Inferior parietal cortex (tissue), 1 donor: Measurements from ENCODE around the gene UBTD2.
"Not testable (repeated sequence)": the region's sequence is repeated elsewhere in the genome, so short reads cannot be mapped to it uniquely, and the experiment has no call there.

Experiments
- DNase-seq: peaks from one replicate; pipeline ENCODE4 v3.0.0-alpha.2; 2016; ENCODE audit errors: extremely low spot score

The UBTD2 gene

DNA sequence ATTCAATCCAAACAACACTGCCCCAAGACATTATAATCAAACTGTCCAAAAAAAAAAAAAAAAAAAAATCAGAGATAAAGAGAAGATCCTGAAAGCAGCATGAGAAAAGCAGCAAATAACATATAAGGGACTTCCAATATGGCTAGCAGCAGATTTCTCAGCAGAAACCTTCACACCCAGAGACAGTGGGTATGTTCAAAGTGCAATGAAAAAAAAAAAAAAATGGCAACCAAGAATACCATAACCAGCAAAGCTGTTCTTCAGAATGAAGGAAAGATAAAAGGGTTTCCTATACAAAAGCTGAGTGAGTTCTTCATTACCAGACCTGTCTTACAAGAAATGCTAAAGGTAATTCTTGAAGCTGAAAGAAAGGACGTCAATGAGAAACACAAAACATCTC, 32.1 kb downstream of the UBTD2 start:
- no peak for DNase-seq

DNA sequence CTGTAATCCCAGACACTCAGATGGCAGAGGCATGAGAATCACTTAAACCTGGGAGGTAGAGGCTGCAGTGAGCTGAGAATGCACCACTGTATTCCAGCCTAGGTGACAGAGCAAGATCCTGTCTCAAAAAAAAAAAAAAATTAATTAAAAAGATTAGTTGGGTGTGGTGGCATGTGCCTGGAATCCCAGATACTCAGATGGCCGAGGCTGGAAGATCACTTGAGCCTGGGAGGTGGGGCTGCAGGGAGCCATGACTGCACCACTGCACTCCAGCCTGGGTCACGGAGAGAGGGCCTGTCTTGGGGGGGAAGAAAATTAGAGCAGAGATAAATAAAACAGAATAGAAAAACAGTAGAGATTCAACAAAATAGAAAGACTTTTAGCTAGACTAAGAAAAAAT, 34.9 kb downstream of the UBTD2 start:
- no peak for DNase-seq

DNA sequence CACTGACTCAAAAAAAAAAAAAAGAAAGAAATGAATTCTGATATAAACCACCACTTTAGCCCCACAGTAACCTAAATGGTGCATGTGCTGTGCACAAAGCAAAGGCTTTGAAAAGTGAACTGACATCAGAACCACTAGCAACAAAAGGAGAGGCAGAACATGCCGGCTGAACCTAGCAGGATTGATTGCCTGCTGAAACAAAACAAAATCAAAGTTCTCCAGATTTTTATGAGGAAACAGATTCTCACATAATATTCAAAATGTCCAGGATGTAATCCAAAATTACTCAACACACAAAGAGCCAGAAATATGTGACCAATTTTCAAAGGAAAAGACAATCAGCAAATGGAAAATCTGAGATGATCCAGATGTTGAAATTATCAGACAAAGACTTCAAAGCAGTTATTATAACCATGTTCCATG, 37.9 kb downstream of the UBTD2 start:
- no peak for DNase-seq

DNA sequence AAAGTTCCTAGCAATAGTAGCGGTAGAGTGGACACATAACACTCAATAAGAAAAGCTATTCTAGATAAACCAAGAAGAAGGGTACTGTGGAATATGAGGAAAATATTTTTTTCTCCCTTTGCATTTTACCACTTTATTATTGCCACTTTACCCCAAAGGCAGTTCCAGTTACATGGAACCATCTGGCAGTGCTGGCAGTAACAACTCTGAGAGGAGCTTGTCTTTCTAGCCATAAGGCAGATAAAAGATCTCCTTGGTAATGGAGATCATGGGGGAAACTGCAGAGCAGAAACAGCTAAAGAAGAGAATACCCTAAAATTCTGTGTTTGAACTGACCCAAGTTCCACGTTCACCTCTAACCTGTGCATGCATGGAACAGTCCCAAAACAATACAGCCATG, 38.5 kb downstream of the UBTD2 start:
- no peak for DNase-seq

DNA sequence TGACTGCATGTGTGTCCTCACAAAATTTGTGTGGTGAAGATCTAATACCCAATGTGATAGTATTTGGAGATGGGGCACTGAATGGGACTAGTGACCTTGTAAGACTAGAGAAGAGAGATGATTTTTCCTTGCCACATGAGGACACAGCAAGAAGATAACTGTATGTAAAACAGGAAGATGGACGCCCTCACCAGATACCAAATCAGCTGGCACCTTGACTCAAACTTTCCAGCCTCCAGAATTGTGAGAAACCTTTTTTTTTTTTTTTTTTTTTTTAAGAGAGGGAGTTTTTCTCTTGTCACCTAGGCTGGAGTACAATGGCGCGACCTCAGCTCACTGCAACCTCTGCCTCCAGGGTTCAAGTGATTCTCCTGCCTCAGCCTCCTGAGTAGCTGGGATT, 40.3 kb downstream of the UBTD2 start:
- no peak for DNase-seq

DNA sequence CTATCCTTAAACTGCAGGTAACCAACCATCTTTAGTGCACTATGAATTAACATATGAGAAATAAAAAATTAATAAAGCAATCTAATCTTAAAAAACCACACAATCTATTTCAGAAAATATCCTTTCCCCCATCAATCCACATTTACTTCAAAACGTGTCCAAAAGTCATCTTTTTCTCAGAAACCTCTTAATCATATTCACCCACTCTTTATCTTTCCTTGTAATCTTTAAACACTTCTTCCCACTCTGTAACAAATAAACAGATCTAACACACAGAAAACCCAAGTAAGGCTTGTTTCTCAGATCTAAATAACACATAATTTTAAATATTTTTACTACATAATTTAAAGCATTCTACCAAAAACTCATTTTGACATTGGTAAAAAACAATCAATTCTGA, 45.2 kb downstream of the UBTD2 start:
- DNase-seq, result no peak

DNA sequence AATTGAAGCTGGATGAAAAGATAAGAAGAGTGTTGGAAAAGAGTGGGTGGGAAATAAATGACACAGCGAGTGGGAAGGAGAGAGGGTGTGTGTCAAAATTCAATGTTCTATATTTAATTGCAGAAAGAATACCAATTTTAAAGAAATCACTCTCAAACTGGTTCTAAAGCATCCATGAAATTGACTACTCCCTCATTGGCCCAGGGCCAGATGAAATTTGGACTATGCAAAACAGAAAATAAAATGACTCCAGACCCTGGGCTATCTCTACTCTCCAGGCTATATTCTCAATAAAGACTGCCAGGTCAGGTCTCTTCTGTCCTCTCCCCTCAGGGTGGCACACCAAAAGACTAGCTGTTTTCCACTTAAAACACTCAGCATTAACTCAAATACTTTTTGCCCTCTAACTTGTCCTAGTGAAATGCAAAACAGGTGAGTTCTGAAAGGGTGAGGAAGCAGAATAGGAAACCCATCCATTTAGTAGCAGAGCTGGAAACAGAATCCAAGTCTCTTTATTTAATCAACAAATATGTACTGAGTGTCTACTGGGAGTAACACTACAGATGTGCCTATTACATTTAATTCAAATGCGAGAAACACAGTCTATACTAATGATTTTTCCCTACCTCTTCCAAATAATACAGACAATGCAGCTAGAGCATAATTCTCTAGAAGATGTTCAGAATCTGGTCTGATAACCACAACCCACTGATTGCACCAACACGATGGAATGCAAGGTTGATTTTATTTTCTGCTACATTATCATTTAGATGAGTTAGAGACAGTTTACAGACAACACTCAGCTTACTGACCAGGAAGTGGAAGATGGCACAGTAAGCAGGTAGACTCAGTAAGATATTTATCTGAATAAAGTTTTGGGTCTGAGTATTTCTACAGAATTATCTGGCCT, 47.5 kb downstream of the UBTD2 start:
- no peak for DNase-seq

DNA sequence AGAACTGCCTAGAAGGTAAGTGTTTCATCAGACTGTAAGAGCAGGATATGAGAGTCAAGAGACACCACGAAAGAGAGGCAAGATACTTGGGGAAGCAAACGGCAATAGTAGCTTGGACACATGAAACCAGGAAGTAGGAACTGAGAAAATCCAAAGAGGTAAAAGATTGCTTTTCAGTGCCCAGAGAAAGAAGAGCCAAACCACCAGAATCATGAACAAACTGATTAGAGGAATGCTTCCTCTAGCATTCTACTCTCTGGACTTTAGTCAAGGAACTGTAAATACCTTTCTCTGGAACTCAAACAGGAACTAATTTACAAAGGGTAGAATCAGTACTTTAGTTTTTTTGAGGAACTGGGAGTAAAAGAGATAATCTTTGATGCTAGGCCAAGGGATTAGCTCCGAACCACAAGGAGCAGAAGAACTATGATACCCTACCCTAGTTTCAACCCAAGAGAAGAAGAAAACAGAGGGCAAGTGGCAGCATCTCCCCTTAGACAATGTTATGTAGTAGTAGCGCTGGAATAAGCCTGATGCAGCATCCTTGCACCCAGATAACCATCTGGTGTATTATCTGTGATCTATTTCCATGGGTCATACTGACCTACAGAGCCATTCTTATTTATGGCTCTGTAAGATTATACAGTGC, 48.3 kb downstream of the UBTD2 start:
- no peak for DNase-seq

DNA sequence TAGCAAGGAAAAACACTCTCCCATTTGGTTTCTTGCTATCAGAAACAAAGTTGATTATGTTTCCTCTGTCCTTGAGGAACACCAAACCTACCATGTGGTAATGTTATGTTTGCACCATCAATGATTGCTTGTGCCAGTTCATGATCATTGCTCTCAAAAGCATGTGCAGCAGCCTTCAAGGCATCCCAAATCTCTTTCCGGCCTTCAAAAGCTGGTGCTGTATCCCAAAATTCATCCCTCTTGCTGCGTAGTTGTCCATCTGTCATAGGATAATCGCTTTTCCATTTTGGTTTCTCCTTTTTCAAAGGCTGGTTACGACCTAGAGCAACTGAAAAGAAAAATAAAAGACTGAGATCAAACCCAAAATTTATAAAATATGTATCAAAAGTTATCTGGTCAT, 49.5 kb downstream of the UBTD2 start:
- DNase-seq, result no peak

DNA sequence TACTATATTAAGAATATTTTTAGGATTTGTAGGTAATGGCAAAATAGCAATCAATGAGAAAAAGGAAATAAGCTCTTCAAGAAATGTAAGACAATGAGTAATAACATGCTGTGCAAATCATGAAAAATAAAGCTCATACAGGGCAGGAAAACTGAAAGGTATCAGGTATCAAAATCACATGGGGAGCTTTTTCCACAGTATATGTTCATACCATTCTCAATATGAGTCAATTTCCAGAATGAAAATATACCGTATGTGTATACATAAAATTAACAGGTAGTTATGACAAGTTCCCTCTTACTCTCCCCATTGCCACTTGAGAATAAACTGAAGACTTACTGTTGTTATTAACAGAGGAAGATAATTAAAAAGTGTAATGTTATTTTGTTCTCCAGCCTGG, 53.7 kb downstream of the UBTD2 start:
- DNase-seq, result no peak

DNA sequence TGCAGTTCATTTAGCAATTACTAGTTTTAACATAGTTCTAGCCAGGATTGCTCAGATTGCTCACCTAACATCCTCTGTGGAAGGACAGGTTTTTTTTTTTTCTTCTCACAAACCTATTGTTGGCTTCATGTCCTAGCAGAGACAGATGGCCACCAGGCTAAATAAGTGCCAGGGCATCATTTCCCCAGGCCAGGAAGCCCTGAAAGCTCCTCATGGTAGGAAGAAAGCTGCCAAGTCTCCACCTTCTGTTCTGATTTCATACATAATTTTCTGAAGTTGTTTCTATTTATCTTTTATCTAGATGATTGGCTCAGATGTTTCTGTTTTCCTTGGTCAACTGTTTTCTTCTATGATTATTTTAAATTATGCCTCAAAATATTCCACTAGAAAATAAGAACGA, 58.6 kb downstream of the UBTD2 start:
- DNase-seq, result no peak

DNA sequence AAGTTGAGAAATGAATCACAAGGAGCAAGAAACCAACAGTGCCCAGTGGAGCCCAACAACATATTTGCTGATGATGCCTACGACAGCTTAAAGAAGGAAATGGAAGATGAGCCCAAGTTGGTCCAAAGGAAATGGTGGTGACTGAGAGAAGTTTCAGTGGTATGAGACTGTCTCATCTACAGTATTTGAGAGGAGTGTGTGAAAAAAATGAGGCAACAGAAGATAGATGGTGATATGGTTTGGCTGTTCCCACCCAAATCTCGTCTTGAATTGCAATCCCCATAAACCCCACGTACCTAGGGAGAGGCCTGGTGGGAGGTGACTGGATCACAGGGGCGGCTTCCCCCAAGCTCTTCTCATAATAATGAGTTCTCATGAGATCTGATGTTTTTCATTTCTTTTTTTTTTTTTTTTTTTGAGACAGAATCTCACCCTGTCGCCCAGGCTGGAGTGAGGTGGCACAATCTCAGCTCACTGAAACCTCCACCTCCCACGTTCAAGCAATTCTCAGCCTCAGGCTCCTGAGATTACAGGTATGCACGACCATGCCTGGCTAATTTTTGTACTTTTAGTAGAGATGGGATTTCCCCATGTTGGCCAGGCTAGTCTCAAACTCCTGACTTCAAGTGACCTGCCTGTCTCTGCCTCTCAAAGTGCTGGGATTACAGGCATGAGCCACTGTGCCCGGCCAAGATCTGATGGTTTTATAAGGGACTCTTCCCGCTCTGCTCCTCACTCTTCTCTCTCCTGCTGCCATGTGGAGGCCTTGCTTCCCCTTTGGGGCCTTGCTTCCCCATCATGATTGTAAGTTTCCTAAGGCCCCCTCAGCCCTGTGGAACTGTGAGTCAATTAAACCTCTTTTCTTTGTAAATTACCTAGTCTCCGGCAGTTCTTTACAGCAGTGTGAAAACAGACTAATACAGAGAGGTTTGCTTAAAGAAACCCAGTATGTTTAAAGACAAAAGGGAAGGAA, 59.4 kb downstream of the UBTD2 start:
- no peak for DNase-seq

DNA sequence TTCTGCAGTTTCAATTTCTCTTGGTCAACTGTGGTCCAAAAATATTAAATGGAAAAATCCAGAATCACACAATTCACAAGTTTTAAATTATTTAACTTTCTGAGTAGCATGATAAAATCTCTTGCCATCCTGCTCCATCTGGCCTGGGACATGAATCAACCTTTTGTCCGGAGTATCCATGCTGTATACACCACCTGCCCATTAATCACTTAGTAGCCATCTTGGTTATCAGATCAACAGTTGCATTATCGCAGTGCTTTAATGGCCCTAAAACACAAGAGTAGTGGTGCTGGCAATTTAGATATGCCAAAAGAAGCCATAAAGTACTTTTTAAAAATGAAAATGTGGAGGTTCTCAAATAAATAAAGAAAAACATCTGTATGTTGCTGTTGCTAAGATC, 64.3 kb downstream of the UBTD2 start:
- no peak for DNase-seq

DNA sequence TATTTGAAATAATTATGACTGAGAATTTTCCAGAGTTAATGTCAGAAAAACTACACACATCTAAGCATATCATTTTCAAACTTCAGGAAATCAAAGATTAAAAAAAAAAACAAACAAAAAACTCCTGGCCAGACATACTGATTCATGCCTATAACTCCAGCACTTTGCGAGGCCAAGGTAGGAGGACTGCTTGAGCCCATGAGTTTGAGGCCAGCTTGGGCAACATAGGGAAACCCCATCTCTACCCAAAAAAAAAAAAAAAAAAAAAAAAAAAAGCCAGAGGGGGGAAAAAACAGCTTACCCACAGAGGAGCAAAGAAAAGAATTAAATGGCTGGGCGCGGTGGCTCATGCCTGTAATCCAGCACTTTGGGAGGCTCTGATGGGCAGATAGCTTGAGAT, 67.2 kb downstream of the UBTD2 start:
- DNase-seq, result no peak

DNA sequence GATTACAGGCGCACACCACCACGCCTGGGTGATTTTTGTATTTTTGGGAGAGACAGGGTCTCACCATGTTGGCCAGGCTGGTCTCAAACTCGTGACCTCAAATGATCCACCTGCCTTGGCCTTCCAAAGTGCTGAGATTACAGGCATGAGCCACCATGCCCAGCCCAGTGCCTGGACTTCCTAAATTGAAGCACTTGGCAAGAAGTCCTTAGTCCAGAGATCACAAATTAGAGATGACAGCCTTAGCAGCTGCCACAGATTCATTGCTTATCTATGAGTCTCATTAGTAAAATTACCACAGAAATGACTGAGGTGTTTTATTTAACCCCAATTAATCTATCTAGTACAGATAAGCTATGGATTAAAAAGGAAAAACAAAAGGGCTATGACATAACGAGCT, 70.4 kb downstream of the UBTD2 start:
- DNase-seq, result no peak

DNA sequence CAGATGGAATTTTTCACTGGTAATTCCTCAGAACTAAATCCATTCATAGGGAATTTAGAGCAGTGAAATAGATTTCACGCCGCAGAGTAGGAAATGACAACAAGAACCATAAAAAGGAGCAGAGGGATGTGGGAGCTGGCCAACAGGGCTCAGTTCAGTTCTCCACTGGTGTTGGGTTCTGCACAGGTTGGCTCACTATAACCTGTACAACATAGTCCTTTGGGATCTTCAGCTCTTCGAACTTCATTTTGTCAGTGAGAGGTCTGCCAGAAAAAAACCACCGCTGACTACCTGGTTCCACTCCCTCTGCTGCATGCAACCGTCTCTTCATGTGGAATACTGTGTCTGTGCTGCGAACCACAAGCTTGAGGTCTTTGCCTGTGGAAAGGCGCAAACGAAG, 71.9 kb downstream of the UBTD2 start:
- DNase-seq, result no peak

DNA sequence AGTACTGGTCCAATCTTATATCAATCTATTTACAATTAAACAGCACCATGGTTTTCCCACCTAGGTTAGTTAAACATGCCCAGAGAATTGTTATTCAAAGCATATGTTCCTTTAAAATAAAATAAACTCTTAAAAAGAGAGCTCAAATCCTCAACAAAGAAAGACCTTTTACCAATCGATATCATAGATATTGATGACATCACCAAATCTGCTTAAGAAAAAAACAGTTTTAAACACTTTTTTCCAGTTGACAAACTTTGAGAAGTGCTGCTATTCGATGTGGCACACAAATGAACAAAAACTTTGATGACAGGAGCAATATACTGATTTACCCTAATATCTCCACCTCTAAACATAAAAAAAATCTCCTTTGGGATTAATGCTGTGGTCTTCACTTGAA, 73.8 kb downstream of the UBTD2 start:
- DNase-seq, result no peak

DNA sequence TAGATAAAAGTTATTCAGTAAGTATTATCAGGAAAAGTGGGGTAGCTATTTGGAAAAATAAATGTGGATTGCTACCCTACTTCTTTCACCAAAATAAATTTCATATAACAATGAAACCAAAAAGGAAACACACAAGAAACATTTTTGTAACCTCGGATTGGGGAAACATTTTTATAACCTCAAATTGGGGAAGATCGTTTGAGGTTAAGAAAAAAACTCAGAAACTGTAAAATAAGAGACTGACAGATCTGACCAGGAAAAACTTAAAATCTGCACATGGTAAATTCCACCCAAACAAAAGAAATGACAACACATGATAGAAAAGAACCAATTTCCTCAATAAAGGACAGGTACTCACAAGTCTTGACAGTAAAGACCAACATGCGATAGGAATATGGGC, 76.1 kb downstream of the UBTD2 start:
- no peak for DNase-seq

DNA sequence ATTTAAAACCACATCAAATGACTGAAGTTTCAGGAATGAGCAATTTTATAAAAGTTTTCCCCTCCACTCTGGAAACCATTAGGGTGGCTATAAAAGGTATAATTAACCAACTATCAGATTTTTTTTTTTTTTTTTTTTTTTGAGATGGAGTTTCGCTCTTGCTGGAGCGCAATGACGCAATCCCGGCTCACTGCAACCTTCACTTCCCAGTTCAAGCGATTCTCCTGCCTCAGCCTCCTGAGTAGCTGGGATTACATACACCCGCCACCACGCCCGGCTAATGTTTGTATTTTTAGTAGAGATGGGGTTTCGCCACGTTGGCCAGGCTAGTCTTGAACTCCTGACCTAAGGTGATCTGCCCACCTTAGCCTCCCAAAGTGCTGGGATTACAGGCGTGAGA, 77.6 kb downstream of the UBTD2 start:
- not testable (repeated sequence) for DNase-seq

DNA sequence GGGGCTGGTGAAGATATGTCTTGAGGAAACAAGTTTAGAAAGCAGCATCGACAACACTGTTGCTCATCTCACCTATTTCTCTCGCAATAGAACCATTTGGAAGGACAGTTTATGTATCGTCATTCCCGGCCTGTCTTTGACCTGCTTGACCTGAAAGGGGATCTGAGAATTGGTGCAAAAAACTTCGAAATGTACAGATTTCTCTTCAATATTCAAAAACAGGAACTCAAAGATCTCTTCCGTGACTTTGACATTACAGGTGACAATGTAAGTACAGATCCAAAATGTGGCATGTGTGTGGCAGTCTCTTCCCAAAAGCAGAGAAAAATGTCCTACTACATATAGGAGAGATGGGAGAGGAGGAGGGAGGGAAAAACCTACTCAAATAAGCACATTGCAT, 83.1 kb downstream of the UBTD2 start:
- DNase-seq, result no peak

DNA sequence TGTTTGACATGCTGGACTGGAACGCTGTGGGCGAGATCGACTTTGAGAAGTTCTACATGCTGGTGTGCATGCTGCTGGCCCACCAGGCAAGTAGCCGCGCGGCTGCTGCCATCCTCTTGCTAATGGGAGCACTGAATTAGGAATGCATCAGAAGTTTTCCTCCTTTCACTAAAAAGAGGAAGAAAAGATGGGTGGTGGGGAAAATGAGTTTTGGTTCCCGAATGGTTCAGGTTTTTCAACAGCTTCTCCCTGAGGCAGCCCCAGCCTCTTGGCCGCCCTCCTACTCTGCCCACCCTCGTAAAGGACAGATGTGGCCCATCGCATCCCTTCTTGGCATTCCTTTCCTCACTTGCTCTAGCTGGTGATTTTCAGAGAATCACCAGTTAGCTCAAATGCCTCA, 84.1 kb downstream of the UBTD2 start:
- no peak for DNase-seq

DNA sequence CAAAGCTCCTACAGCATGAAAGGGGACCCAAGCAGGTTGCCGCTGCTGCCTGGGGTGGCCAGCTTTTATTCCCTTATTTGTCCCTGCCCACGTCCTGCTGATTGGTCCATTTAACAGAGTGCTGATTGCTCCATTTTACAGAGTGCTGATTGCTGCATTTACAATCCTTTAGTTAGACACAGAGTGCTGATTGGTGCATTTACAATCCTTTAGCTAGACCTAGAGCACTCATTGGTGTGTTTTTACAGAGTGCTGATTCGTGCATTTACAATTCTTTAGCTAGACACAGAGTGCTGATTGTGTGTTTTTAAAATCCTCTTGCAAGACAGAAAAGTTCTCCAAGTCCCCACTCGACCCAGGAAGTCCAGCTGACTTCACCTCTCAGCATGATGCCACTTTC, 85.8 kb downstream of the UBTD2 start:
- not testable (repeated sequence) for DNase-seq
